Mesodermal cell (in vitro differentiated cells): Measurements from ENCODE around the gene RABL3.
"Not testable (repeated sequence)": the region's sequence is repeated elsewhere in the genome, so short reads cannot be mapped to it uniquely, and the experiment has no call there.

Experiments
- H3K27ac ChIP-seq: 2 replicates; pipeline ENCODE4 v1.7.0; 2013; ENCODE audit warnings: mild to moderate bottlenecking, low read depth, low read length, moderate library complexity; ENCODE audit not compliant: severe bottlenecking
- H3K36me3 ChIP-seq: 2 replicates; pipeline ENCODE4 v1.7.1; 2013; ENCODE audit warnings: mild to moderate bottlenecking, low read length, moderate library complexity; ENCODE audit not compliant: control insufficient read depth, insufficient read depth
- H3K4me1 ChIP-seq: one replicate; pipeline ENCODE4 v1.7.1; 2013; ENCODE audit warnings: mild to moderate bottlenecking, low read length; ENCODE audit not compliant: insufficient read depth, control insufficient read depth, poor library complexity, severe bottlenecking
- H3K4me3 ChIP-seq: 2 replicates; pipeline ENCODE4 v1.7.0; 2013; ENCODE audit warnings: low read length, control low read depth, mild to moderate bottlenecking; ENCODE audit not compliant: insufficient read depth, poor library complexity, severe bottlenecking; ENCODE audit errors: extremely low read depth
- H3K9me3 ChIP-seq: 2 replicates; pipeline ENCODE4 v1.7.1; 2013; ENCODE audit warnings: mild to moderate bottlenecking, low read length, moderate library complexity; ENCODE audit not compliant: control insufficient read depth
- WGBS, 2 experiments: methylation state at CpG; one replicate each; pipeline ENCODE4 v1.1.5; 2013; ENCODE audit warnings: missing lambda C conversion rate in 2 of 2; ENCODE audit not compliant: insufficient coverage in 2 of 2; 5-methylcytosine and 5-hydroxymethylcytosine counted together

The RABL3 gene

GRCh38 chr3:120683671-120684301, 58.5 kb downstream of the RABL3 start:
- Histone ChIP-seq H3K4me1 (no peaks in the 10 kb centered on the region), H3K27ac (no peak overlapping the region), H3K4me3 (no peak overlapping the region), H3K9me3 (no peaks in the 10 kb centered on the region), H3K36me3 (no peaks in the 10 kb centered on the region)
- 89% methylated on average over 3 of the region's 3 CpGs; no CpG with 5 or more reads in 1 of the 2 experiments for WGBS, 2 experiments

GRCh38 chr3:120683213-120683612, 59.1 kb downstream of the RABL3 start:
- Histone ChIP-seq H3K27ac (no peak overlapping the region), H3K36me3 (no peaks in the 10 kb centered on the region), H3K9me3 (no peaks in the 10 kb centered on the region), H3K4me1 (peaks cover 3% of the 10 kb centered on the region), H3K4me3 (no peak overlapping the region)
- WGBS, 2 experiments = 71 to 100% methylated on average over 1 of the region's 1 CpG

GRCh38 chr3:120682095-120682681, 60.1 kb downstream of the RABL3 start, which contains the start of gene HGD:
Gene HGD (minus strand): TSS chr3:120682239. CDS start chr3:120682111, 128 bp downstream.
- H3K4me1 ChIP-seq = peaks cover 5% of the 10 kb centered on the region
- no peak within 1 kb of the TSS for H3K27ac ChIP-seq
- H3K4me3 ChIP-seq = no peak within 1 kb of the TSS
- 91 to 95% methylated on average over 4 to 5 of the region's 5 CpGs for WGBS, 2 experiments
- H3K9me3 ChIP-seq = peaks cover 3% of the 10 kb centered on the region
- no peaks in the 10 kb centered on the region for H3K36me3 ChIP-seq

GRCh38 chr3:120681506-120682038, 60.7 kb downstream of the RABL3 start:
- Histone ChIP-seq H3K36me3 (no peaks in the 10 kb centered on the region), H3K4me1 (peaks cover 5% of the 10 kb centered on the region), H3K9me3 (peaks cover 3% of the 10 kb centered on the region), H3K4me3 (no peak overlapping the region), H3K27ac (no peak overlapping the region)
- 80 to 95% methylated on average over 2 to 3 of the region's 4 CpGs for WGBS, 2 experiments

DNA sequence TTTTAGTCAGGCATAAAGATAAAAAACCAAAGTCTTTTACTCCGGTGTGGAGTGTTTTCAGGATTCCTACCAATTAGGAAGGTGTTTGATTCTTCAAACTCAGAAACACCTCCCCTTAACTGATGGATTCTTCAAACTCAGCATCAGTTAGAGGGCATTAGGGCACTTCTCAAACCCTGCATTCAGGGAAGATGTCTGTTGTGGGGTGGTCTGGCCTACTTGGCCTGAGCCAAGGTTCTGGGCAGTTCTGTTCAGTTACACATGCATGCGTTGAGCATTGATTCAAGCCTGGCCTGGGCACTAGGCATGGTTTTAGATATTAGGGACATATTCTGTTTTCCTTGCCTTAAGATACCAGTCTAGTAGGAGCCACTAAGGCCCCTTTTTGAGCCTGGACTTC, 61.3 kb downstream of the RABL3 start:
- Histone ChIP-seq H3K4me1 (peaks cover 5% of the 10 kb centered on the region), H3K4me3 (no peak overlapping the region), H3K9me3 (peaks cover 3% of the 10 kb centered on the region), H3K27ac (no peak overlapping the region), H3K36me3 (no peaks in the 10 kb centered on the region)
- 100% methylated on average over 1 of the region's 2 CpGs; no CpG with 5 or more reads in 1 of the 2 experiments for WGBS, 2 experiments

DNA sequence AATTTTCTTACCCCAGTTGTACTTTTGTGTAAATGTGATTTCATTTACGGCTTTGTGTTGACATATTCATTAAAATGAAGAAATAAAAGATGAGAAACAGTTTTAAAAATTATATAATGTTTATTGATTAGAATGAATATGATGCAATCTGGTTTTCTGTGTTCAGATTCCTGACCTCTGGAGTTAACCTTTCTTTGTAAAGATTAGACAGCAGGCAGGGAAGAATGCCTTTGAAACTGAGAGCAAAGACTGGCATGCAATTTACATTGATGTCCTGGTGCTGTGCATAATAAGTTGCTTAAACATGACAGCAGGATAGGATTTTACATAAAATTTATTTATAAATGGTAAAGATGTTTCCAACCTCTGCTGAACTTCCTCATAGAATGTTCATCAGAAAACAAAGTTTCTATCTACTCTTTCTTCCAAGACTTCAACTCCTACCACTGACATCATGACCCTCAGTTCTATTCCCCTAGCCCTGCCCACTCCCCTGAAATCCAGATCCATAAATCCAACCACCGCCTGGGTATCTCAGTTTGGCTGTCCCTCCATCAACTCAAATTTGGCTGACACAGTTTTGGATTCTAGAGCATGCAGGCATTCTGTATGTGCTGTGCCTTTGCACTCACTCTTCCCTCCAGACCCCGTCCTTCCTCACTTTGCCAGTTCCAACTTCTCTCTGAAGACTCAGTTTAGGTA, 62.0 kb downstream of the RABL3 start:
- Histone ChIP-seq H3K27ac (no peak overlapping the region), H3K4me1 (peaks cover 5% of the 10 kb centered on the region), H3K36me3 (no peaks in the 10 kb centered on the region), H3K9me3 (peaks cover 3% of the 10 kb centered on the region), H3K4me3 (no peak overlapping the region)
- WGBS, 2 experiments = 76 to 77% methylated on average over 2 of the region's 3 CpGs

DNA sequence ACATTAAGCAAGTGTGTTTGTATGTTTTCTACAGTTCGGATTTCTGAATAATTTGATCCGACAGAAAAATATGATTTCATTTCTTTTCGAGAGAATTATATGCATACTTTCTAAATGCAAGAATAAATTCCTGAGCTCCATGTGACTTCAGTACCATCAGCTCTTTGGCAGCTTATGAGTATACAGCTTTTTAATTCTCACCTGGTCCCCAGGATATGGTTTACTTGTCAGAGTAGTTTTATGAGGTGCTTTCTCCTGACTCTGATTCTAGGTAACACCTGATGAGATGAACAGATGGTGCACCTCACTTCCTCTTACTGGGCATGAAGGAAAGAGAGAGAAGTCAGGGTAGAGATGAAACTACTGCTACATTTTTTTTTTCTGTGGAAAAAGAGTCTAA, 63.3 kb downstream of the RABL3 start:
- 100% methylated on average over 3 of the region's 3 CpGs; no CpG with 5 or more reads in 1 of the 2 experiments for WGBS, 2 experiments
- H3K27ac ChIP-seq = peak overlapping the region; percentile 79

DNA sequence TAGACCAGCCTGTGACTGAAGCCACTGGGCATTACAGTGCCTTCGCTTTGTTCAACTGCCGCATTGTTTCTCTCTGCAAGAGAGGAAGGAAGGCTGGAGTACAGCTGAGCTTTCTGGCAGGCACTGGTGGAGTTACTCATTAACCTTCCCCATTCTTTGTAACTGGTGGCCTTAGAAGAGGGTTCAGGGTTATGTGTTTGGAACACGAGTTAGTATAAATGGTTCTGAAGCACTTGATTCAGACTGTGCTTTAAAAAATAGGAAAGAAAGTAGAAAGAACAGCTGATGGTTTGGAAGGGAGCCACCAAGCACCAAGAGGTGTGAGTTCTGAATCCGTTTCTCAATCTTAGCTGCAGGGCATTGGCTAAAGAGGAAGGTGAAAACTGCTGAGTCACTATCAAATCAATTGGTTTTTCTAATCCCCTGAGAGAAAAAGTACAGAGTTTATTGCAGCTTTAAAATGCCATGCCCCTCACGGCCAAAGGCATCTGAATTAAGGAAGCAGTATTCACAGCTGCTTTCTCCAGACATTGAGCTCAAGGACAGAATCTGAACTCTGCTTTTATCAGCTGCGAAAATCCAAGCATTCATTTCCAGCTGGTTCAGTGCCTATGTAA, 63.9 kb downstream of the RABL3 start:
- no peak overlapping the region for H3K4me3 ChIP-seq
- H3K27ac ChIP-seq = peak overlapping the region; percentile 79
- WGBS, 2 experiments = 62 to 77% methylated on average over 3 to 4 of the region's 6 CpGs
- H3K9me3 ChIP-seq = peaks cover 3% of the 10 kb centered on the region
- no peaks in the 10 kb centered on the region for H3K36me3 ChIP-seq
- H3K4me1 ChIP-seq = peaks cover 5% of the 10 kb centered on the region

More for the DNA sequence above, 63.3 kb downstream of the RABL3 start:
- peaks cover 3% of the 10 kb centered on the region for H3K9me3 ChIP-seq
- H3K4me3 ChIP-seq = no peak overlapping the region
- no peaks in the 10 kb centered on the region for H3K36me3 ChIP-seq
- H3K4me1 ChIP-seq = peaks cover 5% of the 10 kb centered on the region

DNA sequence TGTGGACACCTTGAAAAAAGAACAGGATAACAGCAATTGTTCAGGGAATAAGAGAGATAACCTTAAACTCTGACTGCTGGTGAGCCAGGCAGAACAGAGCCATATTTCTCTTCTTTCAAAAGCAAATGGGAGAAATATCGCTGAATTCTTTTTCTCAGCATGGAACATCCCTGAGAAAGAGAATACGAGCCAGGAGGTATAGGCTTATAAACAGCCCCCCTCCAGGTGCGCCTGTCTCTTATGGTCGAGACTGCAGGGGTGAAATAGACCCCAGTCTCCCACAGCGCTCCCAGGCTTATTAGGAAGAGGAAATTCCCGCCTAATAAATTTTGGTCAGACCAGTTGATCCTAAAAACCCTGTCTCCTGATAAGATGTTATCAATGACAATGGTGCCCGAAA, 65.1 kb downstream of the RABL3 start:
- H3K9me3 ChIP-seq, H3K4me1 ChIP-seq, H3K27ac ChIP-seq, H3K36me3 ChIP-seq, H3K4me3 ChIP-seq: not testable (repeated sequence)
- 68 to 97% methylated on average over 3 to 5 of the region's 7 CpGs for WGBS, 2 experiments

DNA sequence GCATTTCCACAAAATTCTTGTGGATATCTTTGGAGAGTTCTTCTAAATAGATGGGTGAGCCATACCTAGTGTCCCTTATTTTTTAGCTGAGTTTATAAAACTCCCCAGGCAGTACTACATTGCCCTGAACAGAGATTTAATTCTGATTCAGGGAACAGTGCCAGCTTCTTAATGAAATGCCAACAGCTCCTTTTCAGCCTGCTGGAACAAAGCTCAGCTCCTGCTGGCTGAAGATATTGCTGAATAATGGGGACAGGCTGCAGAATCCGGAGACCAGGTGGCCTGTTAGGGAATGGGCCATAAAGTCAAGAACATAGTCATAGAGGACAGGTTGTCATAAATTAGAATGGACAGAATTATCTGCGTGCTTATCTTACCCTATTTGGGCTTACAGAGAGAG, 69.2 kb downstream of the RABL3 start:
- Histone ChIP-seq H3K4me1 (peaks cover under 1% of the 10 kb centered on the region), H3K9me3 (peaks cover 3% of the 10 kb centered on the region), H3K4me3 (no peak overlapping the region), H3K36me3 (no peaks in the 10 kb centered on the region), H3K27ac (no peak overlapping the region)
- WGBS, 2 experiments = 40 to 85% methylated on average over 1 to 2 of the region's 2 CpGs
